Osteocyte (in vitro differentiated cells): ENCODE data around the gene BTNL3. TPM values are rescaled to one million over a fixed set of nuclear protein-coding genes. Genes with fewer than 3 reads are reported as not detected.

Experiments used
- DNase-seq: peaks from one replicate; pipeline ENCODE4 v3.0.0; 2021; ENCODE audit warnings: mixed read lengths; ENCODE audit not compliant: unreplicated experiment; ENCODE audit errors: extremely low spot score
- H3K27ac Mint-ChIP-seq: one replicate; pipeline ENCODE4 v1.8.0; 2021; ENCODE audit warnings: mild to moderate bottlenecking, mixed read lengths; ENCODE audit not compliant: unreplicated experiment
- H3K27me3 Mint-ChIP-seq: one replicate; pipeline ENCODE4 v1.8.0; 2021; ENCODE audit warnings: mixed read lengths; ENCODE audit not compliant: unreplicated experiment
- H3K36me3 Mint-ChIP-seq: one replicate; pipeline ENCODE4 v1.8.0; 2021; ENCODE audit warnings: mixed read lengths; ENCODE audit not compliant: unreplicated experiment
- H3K4me1 Mint-ChIP-seq: one replicate; pipeline ENCODE4 v1.8.0; 2021; ENCODE audit warnings: mixed read lengths; ENCODE audit not compliant: unreplicated experiment
- H3K4me3 Mint-ChIP-seq: one replicate; pipeline ENCODE4 v1.8.0; 2021; ENCODE audit warnings: mild to moderate bottlenecking, moderate library complexity, mixed read lengths; ENCODE audit not compliant: unreplicated experiment
- H3K9me3 Mint-ChIP-seq: one replicate; pipeline ENCODE4 v1.8.0; 2021; ENCODE audit warnings: mixed read lengths; ENCODE audit not compliant: unreplicated experiment
- CTCF ChIP-seq: fragments of 200-600 bp; sonication (generic); IDR thresholded peaks from 2 replicates; pipeline ENCODE4 v1.5.0; 2021; ENCODE audit warnings: antibody characterized with exemption, mild to moderate bottlenecking, moderate library complexity
- total RNA-seq: library from RNA; stranded (reverse); gene quantifications from 2 replicates; pipeline ENCODE4 v1.2.1, GENCODE V29; 2021

BTNL3 gene
- total RNA-seq, 1 donor from 2014 or later: not detected

- no peak for TF ChIP-seq CTCF
- Mint-ChIP-seq H3K27ac (no peak overlapping the region), H3K36me3 (no peaks in the 10 kb centered on the region), H3K9me3 (no peaks in the 10 kb centered on the region), H3K4me3 (no peak overlapping the region), H3K27me3 (peaks cover 3% of the 10 kb centered on the region), H3K4me1 (no peaks in the 10 kb centered on the region)
- no peak for DNase-seq
These were observed 10.8 kb upstream of the BTNL3 start for GRCh38 chr5:180977852-180978251.

- no peaks in the 10 kb centered on the region for H3K9me3 Mint-ChIP-seq
- no peak overlapping the region for H3K27ac Mint-ChIP-seq
- no peak for TF ChIP-seq CTCF
- H3K4me3 Mint-ChIP-seq: no peak overlapping the region
- no peaks in the 10 kb centered on the region for H3K4me1 Mint-ChIP-seq
- DNase-seq: no peak
- peaks cover 3% of the 10 kb centered on the region for H3K27me3 Mint-ChIP-seq
- H3K36me3 Mint-ChIP-seq: no peaks in the 10 kb centered on the region
These were observed 6.5 kb upstream of the BTNL3 start for GRCh38 chr5:180982008-180982741.

- no peak for DNase-seq
- Mint-ChIP-seq H3K4me1 (no peaks in the 10 kb centered on the region), H3K36me3 (no peaks in the 10 kb centered on the region), H3K27me3 (no peaks in the 10 kb centered on the region), H3K9me3 (no peaks in the 10 kb centered on the region), H3K4me3 (no peak overlapping the region), H3K27ac (no peak overlapping the region)
- no peak for TF ChIP-seq CTCF
These were observed 630 bp upstream of the BTNL3 start for GRCh38 chr5:180988016-180988415.

- Mint-ChIP-seq H3K27me3 (no peaks in the 10 kb centered on the region), H3K27ac (no peak overlapping the region)
- TF ChIP-seq CTCF: no peak
These were observed 1.6 kb downstream of the BTNL3 start for GRCh38 chr5:180990086-180990881.

GRCh38 chr5:180990882-180991242 is 2.2 kb downstream of the BTNL3 start:
- no peak for TF ChIP-seq CTCF
- H3K4me3 Mint-ChIP-seq: no peak overlapping the region
- H3K4me1 Mint-ChIP-seq: no peaks in the 10 kb centered on the region
- H3K27ac Mint-ChIP-seq: no peak overlapping the region
- H3K36me3 Mint-ChIP-seq: no peaks in the 10 kb centered on the region
- no peaks in the 10 kb centered on the region for H3K27me3 Mint-ChIP-seq
- no peaks in the 10 kb centered on the region for H3K9me3 Mint-ChIP-seq
- DNase-seq: no peak

More at GRCh38 chr5:180990086-180990881, 1.6 kb downstream of the BTNL3 start:
- no peak for DNase-seq
- no peaks in the 10 kb centered on the region for H3K4me1 Mint-ChIP-seq
- no peaks in the 10 kb centered on the region for H3K36me3 Mint-ChIP-seq
- H3K4me3 Mint-ChIP-seq: no peak overlapping the region
- H3K9me3 Mint-ChIP-seq: no peaks in the 10 kb centered on the region
